EL (cell line): ENCODE data around the gene PTMA.

Experiments
- DNase-seq: peaks from one replicate; pipeline ENCODE4 v3.0.0-alpha.2; 2016

The PTMA gene

DNA sequence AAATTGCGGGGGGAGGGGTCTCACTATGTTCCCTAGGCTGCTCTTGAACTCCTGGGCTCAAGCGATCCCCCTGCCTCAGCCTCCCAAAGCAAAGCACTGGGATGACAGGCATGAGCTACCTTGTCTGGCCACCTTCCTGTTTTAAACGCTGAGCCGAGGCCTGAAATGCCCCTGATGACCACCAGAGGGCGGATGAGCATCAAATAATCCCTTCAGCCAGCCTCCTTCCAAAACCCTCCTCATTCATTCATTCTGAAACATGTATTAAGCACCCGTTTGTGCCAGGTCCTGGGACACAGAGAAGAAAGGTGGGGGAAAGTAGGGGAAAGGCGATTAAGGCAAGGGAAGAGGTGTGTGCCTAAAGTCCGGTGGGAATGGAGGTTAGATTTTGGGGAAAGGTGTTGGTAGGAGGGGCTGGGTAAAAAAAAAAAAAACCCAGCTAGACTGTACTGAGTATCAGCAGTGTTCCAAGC lies 30.7 kb upstream of the PTMA start:
- DNase-seq, result peak; percentile 81

DNA sequence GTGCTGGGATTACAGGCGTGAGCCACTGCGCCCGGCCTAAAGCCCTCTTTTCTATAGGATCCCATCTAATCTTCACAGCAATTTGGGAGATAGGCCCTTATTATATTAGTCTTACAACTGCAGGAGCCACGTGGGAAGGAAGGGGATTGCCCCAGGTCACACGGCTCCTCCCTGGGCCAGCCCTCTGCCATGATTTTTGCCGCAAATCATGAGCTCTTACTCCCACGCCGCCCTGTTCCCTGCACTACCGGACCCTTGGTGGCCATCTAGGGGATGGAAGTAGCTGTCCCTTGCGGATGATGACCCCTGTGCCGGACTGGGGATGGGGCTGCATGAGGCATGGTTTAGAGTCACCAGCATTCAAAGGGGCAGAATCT lies 28.4 kb upstream of the PTMA start:
- DNase-seq, result no peak

DNA sequence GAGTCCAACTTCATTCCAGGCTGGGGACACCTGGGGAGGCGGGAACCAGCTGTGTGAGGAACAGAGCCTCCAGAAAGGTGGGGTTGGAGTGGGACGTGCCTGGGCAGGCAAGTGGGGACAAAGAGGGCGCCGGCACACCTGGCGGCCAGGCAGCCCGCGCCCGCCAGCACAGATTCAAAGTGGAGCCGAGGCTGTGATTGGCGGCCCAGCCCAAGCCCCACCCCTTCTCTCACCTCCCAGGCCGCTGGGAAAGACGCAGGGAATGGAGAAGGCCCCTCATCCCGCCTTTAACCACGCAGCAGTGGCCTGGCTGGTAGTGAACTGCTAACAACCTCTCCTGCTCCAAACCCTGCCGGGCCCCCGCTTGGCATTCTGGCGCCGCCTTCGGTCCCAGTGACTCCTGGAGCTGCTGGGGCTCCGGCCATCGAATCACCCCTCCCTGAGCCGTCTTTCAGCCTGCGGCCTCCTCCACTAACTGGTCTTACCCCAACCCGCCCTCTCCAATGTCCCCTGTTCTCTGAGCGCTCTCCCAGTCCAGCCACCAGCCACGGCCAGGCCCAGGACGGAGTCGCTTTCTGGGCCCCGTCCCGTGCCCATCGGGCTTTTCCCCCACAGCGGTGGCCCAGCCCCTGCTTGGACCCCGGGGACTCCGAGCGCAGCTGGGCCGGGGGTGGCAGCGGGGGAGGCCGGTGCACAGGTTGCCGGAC lies 27.9 kb upstream of the PTMA start:
- DNase-seq, result no peak

DNA sequence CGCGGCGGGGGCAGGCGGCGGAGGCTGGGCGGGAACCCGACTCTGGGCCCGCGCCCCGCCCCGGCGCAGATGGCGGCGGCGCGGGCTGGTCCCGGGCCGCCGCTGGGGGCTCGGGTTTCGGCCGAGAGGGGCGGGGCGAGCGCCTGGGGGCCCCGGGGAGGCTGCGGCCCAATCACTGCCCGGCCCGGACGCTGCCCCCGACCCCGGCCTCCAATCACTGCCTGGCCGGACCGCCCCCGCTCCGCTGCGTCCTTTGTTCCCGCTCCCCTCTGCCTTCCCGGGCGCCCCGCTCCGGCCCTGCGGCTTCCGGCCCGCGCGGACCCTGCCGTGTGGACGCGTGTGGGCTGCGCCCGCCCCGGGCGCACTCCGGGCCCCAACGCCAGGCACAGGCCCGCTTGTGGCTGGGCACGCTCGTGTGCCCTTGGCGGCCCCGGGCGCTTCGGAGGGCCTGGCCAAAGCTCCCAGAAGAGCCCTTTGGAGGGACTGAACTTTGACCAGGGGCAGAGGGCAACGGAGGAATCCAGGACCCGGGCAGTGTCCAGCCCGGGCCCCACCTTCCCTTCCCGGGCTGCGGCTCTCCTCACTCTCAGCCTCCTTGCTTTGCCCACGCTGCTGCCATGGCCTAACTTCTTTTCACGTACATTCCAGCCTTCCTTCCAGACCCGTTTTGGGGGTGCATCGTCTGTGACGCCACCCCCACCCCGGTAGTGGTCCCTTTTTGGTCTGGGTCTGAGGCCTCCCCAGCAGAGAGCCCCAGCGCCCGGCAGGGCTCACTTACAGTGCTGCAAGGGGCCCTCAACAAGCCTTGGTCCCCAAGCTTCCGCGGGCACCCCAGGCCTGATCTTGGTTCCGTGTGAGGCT lies 27.1 kb upstream of the PTMA start:
- peak; percentile 90 for DNase-seq

DNA sequence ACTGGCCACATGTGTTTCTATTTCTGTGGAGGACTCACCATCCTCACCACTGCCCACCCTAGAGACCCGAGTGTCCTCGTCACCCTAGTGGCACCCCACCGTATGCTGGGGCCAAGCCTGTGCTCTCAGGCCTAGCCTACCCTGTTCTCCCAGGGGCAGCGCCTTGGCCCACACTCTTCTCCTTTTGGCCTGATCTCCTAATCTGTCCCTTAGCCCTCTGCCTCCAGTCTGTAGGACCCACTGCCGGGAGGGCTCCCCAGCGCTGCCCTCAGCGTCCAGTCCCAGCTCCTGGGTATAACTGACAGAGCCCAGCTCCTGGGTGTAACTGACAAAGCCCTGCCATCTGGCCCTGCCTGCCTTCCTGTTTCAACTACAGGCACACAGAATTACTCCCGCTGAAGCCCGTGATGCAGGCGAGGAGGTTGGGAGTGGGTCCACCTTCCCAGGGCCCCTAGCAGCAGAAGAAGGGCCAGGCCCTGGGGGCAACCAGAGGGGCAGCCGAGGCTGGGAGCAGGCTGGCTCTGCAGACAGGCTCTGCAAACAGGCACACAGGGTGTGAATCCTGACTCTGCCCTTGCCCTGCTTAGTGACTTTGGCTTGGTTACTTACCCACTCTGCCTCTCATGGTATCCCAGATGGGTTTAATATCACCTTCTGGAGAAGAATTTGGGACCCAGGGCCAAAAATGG lies 25.6 kb upstream of the PTMA start:
- no peak for DNase-seq

DNA sequence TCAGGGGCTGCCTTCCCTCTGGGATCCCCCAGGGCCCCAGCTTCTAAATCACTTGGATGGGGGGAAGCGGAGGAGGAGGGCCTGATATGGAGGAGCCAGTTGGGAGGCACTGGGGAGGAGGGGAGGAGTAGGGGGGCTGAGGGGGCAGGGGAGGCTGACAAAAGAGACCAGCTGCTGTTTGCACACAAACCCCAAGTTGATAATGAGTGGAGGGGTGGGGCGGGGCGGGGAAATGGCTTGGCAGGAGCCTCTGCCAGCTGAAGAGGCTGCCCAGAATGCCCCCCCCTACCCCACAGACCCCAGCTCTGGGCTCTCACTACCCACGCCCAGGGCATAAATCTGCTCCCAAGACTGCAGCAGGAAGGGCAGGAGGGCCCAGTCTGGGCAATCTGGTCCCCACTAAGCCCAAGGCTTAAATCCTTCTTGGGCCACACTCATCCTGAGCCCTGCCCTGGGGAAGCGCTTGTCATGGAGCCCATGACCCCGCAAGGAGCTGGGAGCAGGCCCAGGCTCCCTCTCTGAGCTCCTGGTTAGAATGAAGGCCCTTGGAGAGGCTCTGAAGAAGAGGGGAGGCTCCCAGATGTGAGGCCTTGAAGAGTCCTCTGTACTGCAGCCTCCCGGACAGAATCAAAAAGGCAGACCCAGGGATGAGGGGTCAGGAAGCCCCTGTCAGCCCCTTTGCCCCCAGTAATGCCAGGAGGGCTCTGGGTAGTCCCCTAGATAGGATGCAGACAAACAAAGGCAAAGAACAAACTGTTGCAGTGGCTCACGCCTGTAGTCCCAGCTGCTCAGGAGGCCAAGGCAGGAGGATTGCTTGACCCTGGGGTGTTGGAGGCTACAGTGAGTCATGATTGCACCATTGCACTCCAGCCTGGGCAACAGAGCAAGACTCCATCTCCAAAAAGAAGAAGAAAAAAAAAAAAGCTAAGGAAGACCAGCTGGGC lies 24.8 kb upstream of the PTMA start:
- DNase-seq, result no peak

DNA sequence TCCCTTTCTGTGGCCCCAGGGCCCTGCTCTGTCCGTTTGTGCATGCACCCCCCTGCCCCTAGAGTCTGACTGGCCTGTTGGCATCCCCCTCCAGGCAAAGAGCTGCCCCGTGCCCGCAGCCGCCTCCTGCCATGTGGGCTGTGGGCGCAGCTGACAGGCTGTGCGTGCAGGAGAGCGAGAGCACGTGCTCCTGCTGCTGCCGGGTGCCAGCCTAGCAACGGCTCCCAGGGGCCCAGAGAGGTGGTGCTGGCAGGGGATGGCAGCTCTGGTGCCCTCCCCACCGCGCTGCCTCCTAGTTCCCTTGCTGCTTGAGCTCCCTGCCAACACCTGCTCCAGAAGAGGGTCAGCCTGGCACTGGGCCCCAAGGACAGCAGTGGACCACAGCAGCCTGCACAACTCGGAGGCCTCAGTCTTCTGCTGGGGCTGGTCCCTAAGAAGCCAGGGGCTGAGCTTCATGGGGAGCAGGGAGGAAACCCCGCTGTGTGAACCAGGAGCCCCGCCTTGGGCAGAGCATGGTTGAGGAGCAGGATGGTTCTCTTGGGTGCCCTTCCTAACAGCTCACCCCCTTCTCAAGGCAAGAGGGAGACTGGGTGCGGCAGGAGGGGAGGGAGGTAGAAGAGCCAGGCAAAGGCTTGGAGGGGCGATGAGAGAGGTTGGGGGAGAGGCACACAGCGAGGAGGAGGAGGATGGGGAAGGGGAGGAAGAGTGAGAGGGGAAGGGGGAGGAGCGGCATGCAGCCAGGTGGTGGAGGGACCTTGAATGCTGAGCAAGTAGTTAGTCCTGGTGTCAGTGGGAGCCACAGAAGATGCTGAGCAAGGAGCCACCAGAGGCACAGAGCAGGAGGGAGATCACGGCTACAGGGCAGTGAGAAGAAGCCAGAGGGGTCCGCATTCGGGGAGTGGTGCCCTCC lies 23.8 kb upstream of the PTMA start:
- no peak for DNase-seq

DNA sequence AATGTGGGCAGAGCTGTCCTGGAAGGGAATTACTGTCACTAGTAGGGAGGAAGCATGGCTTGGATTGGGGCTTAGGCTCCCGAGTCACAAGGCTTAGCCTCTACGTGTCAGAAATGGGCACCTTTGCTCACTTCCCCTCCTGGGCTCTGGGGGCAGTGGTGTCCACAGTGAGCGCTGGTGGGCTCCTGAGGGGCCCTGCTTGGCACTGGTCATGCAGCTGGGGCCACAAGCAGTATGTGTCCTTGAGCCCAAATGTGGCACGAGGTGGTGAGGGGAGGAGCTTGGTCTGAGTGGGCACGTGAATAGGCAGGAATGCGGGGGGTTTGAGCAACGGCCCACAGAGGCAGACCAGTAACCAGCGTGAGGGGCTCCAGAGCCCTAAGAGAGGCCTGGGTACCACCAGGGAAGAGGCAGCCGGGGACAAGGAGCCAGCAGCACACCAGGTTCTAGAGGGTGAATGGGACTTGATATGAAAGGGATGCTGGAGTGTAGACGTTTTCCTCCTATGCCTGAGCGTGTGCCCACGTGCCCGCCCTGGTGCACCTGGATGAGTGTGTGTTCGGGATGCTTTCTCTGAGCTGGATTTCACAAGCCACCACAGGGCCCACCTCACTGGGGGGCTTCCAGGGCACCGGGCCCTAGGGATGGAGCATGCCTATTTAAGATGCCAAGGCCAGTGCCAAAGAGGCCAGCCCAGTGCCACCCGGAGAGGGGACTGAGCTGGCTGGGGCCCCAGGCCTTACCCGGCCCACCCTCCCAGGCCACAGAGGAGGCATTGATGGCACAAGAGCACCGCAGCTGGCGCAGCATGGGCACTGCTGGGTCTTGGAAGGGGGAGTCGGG lies 22.8 kb upstream of the PTMA start:
- no peak for DNase-seq

DNA sequence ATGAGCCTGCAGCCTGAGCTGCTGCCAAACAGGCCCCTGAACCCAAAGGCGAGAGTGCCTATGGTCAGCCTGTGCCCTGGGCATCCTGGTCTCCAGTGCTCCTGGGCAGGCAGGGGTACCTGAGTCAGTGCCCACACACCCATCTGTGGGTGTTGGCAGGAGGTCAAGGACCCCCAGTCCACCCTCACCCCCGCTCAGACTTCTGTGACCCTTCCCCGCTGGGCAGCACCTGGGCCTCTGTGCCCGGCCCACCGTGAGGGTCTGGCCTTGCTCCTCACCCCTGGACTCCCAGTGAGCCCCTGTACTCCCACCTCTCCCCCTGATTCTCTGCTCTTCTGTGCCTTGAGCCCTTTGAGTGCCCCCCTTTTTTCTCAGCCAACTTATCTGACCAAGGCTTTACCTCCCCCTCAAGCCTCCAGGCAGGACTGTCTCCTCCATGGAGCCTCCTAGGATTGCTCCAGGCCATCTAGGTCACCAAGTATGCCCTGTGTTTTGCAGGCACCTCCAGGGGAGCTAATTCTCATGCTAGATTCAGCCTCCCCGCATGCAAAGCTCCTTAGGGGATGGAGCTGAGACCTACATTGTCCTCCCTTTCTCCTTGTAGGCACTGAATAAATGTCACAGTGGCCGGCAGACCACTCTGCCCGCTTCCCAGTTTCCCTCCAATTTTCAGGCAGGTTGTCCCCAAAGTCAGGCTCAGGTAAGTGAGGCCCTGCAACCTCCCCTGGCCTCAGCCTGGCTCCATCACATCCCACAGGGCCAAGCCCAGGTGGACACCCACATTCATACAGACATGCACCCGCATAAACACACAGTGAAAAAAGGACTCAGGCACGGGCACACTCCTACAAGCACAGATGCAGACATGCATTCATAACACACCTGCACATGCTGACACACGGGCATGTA lies 21.9 kb upstream of the PTMA start:
- no peak for DNase-seq

DNA sequence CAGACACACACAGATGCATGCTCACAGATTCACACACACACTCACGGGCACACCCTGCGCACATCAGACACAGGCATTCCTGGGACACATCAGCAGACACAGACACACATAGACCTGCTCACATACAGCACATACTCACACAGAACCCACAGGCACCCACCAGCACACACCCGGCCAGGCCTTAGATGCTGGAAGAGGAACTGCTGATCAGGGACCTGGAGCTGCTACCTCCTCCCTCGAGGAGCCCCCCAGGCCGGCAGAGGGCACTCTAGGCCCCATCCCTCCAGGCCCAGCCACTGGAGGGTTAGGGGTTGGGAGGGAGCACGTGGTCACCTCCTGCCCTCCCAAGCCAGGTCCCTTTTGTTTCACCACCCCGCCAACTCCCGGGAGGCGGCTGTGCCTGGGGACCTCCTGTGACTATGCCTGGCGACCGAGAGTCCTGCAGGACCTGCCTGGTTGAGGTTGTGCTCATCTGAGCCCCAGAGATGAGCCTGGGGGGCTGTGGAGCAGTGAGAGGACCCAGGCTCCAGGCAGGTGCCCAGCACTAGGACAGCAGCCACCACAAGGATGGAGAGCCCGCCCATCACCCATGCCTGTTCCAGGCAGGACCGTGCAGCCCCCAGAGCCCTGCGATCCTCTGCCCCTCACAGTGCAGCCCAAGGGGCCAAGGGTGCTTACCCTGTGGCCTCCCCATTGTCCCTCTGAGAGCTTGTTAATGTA lies 21.0 kb upstream of the PTMA start:
- DNase-seq, result peak; percentile 57

DNA sequence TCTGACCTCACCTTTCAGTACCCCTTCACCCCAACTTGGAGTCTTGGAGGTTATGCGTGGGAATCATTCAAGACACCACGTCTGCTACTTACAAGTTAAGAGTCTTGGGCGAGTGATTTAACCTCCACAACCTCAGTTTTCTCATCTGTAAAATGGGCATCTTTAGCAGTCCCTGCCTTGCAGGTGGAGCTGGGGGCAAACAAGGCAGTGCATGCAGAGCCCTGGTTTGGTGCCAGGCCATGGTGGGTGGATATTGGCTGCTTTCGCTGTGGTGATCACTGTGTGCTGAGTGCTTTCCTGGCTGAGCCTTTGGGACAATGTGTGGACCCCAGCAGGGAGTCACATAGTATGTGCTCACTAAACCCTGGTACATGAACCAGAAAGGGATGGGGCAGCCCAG lies 20.4 kb upstream of the PTMA start:
- no peak for DNase-seq

DNA sequence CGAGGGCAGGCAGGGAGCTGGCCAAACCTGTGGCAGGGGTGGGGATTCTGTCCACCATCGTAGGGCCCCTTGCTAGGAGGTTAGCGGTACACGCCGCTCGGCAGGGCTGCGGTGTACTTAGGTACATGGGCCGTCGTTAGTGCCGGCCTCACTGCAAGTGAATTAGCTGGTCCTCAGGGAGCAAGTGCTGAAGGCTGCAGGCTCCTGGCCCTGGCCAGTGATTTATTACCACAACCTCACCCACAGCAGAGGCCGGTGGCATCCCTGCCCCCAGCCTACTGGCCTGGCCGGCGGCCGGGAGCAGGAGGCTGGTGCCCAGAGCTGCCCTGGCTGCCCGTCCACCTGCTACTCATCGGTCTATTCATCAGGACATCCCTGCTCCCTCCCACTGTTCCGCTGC lies 19.6 kb upstream of the PTMA start:
- no peak for DNase-seq

DNA sequence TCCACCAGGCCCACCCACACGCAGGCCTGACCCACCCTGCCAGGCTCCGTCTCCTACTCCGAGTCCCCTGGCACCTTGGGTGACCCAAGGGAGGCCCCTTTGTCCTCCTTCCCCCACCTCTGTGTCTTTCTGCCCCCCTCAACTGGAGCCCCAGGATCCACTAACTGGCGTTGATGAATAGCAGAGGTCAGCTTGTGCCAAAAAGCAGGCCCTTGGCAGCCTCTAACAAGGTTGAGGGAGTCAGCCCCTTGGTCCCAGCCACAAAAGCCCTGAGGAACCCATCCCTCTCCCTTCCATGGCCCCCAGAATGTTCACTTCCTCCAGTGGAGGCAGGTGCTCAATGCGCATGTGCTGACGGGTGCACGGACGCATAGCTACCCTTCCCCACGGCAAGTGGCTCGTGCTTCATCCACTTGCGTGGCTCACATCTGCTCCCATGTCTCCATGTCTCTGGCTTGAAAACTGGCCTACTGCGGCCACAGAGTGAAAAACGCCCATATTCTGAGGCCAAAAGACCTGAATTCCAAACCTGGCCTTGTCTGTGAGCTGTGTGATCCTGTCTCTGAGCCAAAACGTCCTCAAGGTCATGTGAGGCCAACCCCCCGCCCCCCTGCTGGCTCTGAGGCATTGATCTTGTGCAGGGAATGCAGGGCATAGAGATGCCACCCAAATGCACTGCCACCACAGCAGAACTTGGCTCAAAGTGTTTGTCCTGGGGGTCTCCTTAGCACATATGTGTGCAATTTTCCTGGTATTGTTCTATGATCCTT lies 19.0 kb upstream of the PTMA start:
- DNase-seq, result no peak

DNA sequence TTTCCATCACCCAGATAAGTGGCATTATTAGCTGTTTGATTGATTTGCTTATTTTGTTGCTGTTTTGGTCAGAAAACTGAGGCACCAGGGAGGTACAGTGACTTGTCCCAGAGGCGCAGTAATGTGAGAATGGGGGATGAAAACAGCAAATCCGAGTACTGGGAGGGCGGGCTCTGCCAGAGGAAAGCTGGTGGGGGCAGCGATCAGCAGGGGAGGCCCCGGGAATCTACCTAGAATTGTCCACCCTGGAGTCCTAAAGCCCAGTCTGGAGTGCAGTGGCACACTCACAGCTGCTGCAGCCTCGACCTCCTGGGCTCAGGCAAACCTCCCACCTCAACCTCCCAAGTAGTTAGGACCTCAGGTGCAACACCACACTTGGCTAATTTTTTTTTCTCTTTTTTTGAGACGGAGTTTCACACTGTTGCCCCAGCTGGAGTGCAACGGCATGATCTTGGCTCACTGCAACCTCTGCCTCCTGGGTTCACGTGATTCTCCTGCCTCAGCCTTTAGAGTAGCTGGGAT lies 17.0 kb upstream of the PTMA start:
- DNase-seq, result no peak

DNA sequence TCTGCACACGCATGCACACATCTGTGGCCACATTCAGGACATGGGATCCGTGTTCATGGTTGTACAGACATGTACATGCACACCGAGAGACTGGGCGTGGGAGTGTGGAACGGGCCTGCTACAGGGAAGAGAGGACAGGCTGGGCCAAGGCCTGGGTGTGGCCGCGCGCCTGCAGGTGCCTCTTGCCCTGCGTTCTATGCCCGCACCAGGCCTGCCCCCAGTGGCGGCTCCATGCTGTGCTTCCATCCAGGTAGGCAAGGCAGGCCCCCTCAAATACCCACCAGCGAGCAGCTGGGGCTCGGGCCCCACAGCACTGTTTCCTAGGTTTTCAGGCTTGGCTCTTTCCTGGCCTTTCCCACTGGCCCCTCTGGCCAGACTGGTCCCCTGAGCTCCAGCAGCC lies 15.5 kb upstream of the PTMA start:
- DNase-seq, result no peak

DNA sequence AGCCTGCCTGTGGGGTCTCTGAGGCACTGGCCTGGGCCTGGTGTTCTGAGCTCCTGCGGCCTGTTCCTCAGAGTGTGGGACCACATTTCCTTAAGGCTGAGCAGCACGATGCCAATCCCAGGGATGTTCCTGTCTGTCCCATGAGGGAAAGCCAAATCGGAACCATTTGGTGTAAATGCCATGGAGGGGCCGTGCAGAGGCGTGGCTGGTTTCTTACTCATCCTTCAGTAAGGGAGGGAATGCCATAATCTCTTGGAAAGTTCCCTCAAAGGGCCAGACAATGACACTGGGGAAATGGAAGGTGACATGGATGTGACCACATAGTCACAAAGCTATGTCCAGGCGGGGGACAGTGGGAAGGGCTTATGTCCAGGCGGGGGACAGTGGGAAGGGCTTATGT lies 14.4 kb upstream of the PTMA start:
- DNase-seq, result no peak

DNA sequence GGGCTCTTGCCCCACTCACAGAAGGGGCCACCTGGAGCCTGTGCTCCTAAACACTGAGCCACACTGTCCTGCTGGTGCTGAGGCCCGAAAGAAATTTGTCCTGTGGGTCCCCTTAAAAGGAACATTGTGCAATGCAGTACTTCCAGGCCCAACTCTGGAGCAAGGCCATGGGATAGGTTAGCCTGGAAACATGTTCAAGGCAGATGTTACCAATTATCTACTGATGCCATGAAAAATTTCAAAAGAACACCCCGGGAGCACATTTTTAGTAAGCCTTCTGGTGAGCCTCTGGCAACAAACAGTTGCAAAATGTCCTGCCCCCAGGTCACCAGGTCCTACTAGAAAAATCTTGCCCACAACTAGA lies 12.3 kb upstream of the PTMA start:
- peak; percentile 76 for DNase-seq

DNA sequence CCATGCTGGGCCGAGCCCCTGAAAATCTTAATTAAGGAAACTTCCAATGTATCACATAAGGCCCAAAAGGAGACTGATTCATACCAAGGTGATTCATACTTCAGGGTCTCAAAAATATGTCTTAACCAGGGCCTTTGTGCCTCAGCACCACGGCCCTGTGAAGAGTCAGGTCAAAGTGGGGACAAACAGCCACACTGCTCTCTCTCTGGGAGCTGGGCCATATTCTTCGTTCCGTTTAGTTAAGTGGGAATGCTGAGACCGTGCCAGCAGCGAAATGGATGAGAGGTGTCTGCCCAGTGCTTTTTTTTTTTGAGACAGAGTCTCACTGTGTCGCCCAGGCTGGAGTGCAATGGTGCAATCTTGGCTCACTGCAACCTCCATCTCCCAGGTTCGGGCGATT lies 9.3 kb upstream of the PTMA start:
- DNase-seq, result no peak
